ENCODE results near the gene SORCS2. TPM values are rescaled to one million over a fixed set of nuclear protein-coding genes. Genes with fewer than 3 reads are reported as not detected.

Gene SORCS2
- total RNA-seq, 1 experiment from 2014 or later = not detected

- in situ Hi-C loops (cut with HindIII; ENCODE audit: low sequenced_read_pairs) = no loop called here
These were observed 434.2 kb downstream of the SORCS2 start for GRCh38 chr4:7626531-7626930.

GRCh38 chr4:7627251-7628250, 435.2 kb downstream of the SORCS2 start:
- DNase-seq (ENCODE audit: low spot score) = no peak
- in situ Hi-C loops (cut with HindIII; ENCODE audit: low sequenced_read_pairs) = no loop called here

More at GRCh38 chr4:7626531-7626930, 434.2 kb downstream of the SORCS2 start:
- DNase-seq (ENCODE audit: low spot score) = no peak

- in situ Hi-C loops (cut with HindIII; ENCODE audit: low sequenced_read_pairs) = no loop called here
- DNase-seq (ENCODE audit: low spot score) = no peak
These were observed 436.1 kb downstream of the SORCS2 start for GRCh38 chr4:7628432-7628831.

- no peak for DNase-seq (ENCODE audit: low spot score)
- in situ Hi-C loops (cut with HindIII; ENCODE audit: low sequenced_read_pairs) = no loop called here
These were observed 437.3 kb downstream of the SORCS2 start for GRCh38 chr4:7629501-7630254.

- in situ Hi-C loops (cut with HindIII; ENCODE audit: low sequenced_read_pairs) = no loop called here
- peak; percentile 72 for DNase-seq (ENCODE audit: low spot score)
These were observed 438.4 kb downstream of the SORCS2 start for GRCh38 chr4:7630568-7631287.

GRCh38 chr4:7631288-7632014, 439.1 kb downstream of the SORCS2 start:
- peak; percentile 24 for DNase-seq (ENCODE audit: low spot score)
- in situ Hi-C loops (cut with HindIII; ENCODE audit: low sequenced_read_pairs) = no loop called here

- peak; percentile 97 for DNase-seq (ENCODE audit: low spot score)
- in situ Hi-C loops (cut with HindIII; ENCODE audit: low sequenced_read_pairs) = no loop called here
These were observed 440.0 kb downstream of the SORCS2 start for GRCh38 chr4:7632341-7632740.

- no peak for DNase-seq (ENCODE audit: low spot score)
- in situ Hi-C loops (cut with HindIII; ENCODE audit: low sequenced_read_pairs) = no loop called here
These were observed 440.6 kb downstream of the SORCS2 start for GRCh38 chr4:7632971-7633370.

GRCh38 chr4:7634661-7635251, 442.4 kb downstream of the SORCS2 start:
- in situ Hi-C loops (cut with HindIII; ENCODE audit: low sequenced_read_pairs) = no loop called here
- no peak for DNase-seq (ENCODE audit: low spot score)

- DNase-seq (ENCODE audit: low spot score) = no peak
- in situ Hi-C loops (cut with HindIII; ENCODE audit: low sequenced_read_pairs) = no loop called here
These were observed 443.3 kb downstream of the SORCS2 start for GRCh38 chr4:7635445-7636239.

GRCh38 chr4:7636240-7636508, 443.8 kb downstream of the SORCS2 start:
- in situ Hi-C loops (cut with HindIII; ENCODE audit: low sequenced_read_pairs) = no loop called here
- no peak for DNase-seq (ENCODE audit: low spot score)

- in situ Hi-C loops (cut with HindIII; ENCODE audit: low sequenced_read_pairs) = no loop called here
- DNase-seq (ENCODE audit: low spot score) = no peak
These were observed 444.8 kb downstream of the SORCS2 start for GRCh38 chr4:7637139-7637538.

- no peak for DNase-seq (ENCODE audit: low spot score)
- in situ Hi-C loops (cut with HindIII; ENCODE audit: low sequenced_read_pairs) = no loop called here
These were observed 445.6 kb downstream of the SORCS2 start for GRCh38 chr4:7637971-7638370.

GRCh38 chr4:7638489-7638888, 446.2 kb downstream of the SORCS2 start:
- no peak for DNase-seq (ENCODE audit: low spot score)

GRCh38 chr4:7638984-7639789, 446.8 kb downstream of the SORCS2 start:
- in situ Hi-C loops (cut with HindIII; ENCODE audit: low sequenced_read_pairs) = no loop called here
- no peak for DNase-seq (ENCODE audit: low spot score)

More at GRCh38 chr4:7638489-7638888, 446.2 kb downstream of the SORCS2 start:
- in situ Hi-C loops (cut with HindIII; ENCODE audit: low sequenced_read_pairs) = no loop called here

GRCh38 chr4:7640136-7640535, 447.8 kb downstream of the SORCS2 start:
- in situ Hi-C loops (cut with HindIII; ENCODE audit: low sequenced_read_pairs) = no loop called here
- DNase-seq (ENCODE audit: low spot score) = no peak

GRCh38 chr4:7641712-7642111, 449.4 kb downstream of the SORCS2 start:
- in situ Hi-C loops (cut with HindIII; ENCODE audit: low sequenced_read_pairs) = no loop called here
- no peak for DNase-seq (ENCODE audit: low spot score)

Data from G401 (cell line).